ENCODE data around the gene ZNF674.
"Not testable (repeated sequence)": the region's sequence is repeated elsewhere in the genome, so short reads cannot be mapped to it uniquely, and the experiment has no call there.

ZNF674 gene

DNA sequence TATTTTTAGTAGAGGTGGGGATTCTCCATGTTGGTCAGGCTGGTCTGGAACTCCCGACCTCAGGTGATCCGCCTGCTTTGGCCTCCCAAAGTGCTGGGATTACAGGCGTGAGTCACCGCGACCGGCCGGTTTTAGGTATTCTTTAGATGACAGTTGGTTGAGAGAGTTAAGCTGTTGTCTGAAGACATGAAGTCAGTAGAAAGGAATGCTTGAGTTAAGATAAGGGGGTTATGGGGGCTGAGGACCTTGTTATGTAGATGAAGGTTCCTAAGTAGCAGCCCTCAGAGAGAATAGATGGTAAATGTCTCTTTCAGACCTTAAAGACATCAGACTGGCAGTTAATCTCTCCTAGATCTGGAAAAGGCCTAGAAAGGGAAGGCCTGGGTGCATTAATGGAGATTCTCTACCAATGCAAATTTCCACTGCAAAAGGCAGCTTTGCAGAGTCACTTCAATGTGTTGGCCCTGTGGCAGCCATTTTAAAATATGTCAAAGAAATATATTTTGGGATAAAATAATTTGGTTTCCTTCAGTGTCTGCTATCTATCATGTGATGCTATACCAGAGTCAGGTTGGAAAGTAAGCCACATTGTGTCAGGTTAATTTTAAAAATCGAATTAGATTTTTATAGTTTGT is 6.4 kb upstream of the ZNF674 start:
- H3K4me3 ChIP-seq (ENCODE audit: low read depth, low read length): no peak overlapping the region
- TF ChIP-seq, protein P1, sequence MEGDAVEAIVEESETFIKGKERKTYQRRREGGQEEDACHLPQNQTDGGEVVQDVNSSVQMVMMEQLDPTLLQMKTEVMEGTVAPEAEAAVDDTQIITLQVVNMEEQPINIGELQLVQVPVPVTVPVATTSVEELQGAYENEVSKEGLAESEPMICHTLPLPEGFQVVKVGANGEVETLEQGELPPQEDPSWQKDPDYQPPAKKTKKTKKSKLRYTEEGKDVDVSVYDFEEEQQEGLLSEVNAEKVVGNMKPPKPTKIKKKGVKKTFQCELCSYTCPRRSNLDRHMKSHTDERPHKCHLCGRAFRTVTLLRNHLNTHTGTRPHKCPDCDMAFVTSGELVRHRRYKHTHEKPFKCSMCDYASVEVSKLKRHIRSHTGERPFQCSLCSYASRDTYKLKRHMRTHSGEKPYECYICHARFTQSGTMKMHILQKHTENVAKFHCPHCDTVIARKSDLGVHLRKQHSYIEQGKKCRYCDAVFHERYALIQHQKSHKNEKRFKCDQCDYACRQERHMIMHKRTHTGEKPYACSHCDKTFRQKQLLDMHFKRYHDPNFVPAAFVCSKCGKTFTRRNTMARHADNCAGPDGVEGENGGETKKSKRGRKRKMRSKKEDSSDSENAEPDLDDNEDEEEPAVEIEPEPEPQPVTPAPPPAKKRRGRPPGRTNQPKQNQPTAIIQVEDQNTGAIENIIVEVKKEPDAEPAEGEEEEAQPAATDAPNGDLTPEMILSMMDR (IDR thresholded peaks at IDR 0.05; ENCODE audit: low read depth, low read length): no peak
- TF ChIP-seq MYC (IDR thresholded peaks at IDR 0.05; ENCODE audit: low read depth, low read length): no peak
- TF ChIP-seq, protein P2, sequence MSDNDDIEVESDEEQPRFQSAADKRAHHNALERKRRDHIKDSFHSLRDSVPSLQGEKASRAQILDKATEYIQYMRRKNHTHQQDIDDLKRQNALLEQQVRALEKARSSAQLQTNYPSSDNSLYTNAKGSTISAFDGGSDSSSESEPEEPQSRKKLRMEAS (IDR thresholded peaks at IDR 0.05; ENCODE audit: low read depth, low read length): no peak
- no peak for TF ChIP-seq POLR2A (IDR thresholded peaks at IDR 0.05; ENCODE audit: extremely low read depth, insufficient read length)
- no peak for DNase-seq (ENCODE audit: low read depth)

DNA sequence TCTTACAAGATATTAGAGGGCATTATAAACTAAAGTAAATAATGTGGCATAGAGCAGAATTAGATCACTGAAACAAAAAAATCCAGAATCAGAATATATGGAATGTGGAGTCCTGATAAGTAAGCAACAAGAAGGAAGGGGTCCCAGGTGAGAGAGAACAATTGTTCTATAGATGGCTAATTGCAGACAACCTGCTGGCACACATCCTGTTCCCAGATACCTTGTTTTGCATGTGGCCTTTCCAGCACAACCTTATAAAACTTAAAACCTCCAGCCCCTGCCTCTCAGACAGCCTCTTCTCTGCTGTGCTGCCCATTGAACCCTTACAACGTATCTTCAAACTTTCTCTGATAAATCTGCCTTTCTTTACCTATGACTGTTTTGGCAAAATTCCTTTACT is 4.7 kb upstream of the ZNF674 start:
- H3K4me3 ChIP-seq (ENCODE audit: low read depth, low read length): no peak overlapping the region
- DNase-seq (ENCODE audit: low read depth): no peak
- TF ChIP-seq POLR2A (IDR thresholded peaks at IDR 0.05; ENCODE audit: extremely low read depth, insufficient read length) (no peak), MYC (IDR thresholded peaks at IDR 0.05; ENCODE audit: low read depth, low read length) (no peak)
- TF ChIP-seq, protein P1 (IDR thresholded peaks at IDR 0.05; ENCODE audit: low read depth, low read length): no peak
- TF ChIP-seq, protein P2 (IDR thresholded peaks at IDR 0.05; ENCODE audit: low read depth, low read length): no peak

DNA sequence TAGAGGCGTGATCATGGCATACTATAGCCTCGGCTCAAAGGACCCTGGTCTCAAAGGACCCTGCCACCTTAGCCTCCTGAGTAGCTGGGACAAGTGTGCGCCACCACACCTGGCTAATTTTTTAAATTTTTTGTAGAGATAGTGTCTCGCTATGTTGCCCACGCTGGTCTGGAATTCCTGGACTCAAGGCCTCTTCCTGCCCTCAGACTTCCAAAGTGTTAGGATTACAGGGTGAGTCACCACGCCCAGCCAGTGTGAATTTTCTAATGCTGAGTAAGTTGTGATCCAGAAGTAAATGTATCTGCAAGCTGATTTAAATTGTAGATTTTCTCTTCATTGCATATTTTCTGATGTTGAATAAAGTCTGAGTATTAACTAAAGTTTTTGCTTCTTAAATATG is 2.6 kb upstream of the ZNF674 start:
- TF ChIP-seq, protein P2 (IDR thresholded peaks at IDR 0.05; ENCODE audit: low read depth, low read length): no peak
- TF ChIP-seq, protein P1 (IDR thresholded peaks at IDR 0.05; ENCODE audit: low read depth, low read length): no peak
- no peak for TF ChIP-seq POLR2A (IDR thresholded peaks at IDR 0.05; ENCODE audit: extremely low read depth, insufficient read length)
- no peak for DNase-seq (ENCODE audit: low read depth)
- H3K4me3 ChIP-seq (ENCODE audit: low read depth, low read length): no peak overlapping the region

DNA sequence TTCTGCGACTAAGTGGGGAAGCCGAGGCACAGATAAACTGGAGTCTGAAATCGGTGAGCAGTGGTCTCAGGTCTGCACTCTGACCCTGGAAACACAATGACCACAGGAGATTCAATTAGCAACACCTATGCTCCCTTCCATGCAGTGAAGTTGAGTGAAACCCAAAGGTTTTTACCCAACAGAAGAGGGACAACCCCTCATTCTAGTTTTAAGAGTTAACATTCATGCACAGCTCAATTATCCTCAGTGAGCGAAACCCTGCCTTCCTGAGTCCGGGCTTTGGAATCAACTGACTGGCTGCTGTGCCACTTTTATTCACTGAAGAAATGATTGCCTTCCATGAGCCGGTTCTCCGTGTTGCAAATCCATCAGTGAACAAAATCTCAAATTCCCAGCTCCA is 694 bp downstream of the ZNF674 start:
- peak overlapping the region; percentile 71 for H3K4me3 ChIP-seq (ENCODE audit: low read depth, low read length)
- DNase-seq (ENCODE audit: low read depth): not testable (repeated sequence)

DNA sequence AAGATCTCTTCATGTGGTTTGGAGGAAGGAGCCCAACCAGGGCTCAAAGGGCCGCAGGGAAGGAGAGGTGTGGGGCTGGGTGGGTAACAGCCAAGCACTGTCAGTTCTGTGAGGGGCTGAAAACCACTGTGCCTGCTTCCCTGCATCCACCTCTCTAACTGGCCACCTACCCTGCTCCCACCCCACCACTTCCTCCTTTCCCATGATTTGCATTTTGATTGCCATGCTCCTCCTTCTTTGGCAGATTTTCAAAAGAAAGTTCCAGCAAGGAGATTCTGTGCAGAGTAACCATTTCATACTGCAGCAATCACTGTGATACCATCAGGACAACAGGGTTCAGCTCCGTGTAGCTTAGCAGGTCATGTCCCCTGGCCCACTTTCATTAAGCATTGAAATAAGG is 1.8 kb downstream of the ZNF674 start:
- DNase-seq (ENCODE audit: low read depth): peak; percentile 18
- TF ChIP-seq, protein P2 (IDR thresholded peaks at IDR 0.05; ENCODE audit: low read depth, low read length): no peak
- TF ChIP-seq, protein P1 (IDR thresholded peaks at IDR 0.05; ENCODE audit: low read depth, low read length): no peak
- TF ChIP-seq MYC (IDR thresholded peaks at IDR 0.05; ENCODE audit: low read depth, low read length) (no peak), POLR2A (IDR thresholded peaks at IDR 0.05; ENCODE audit: extremely low read depth, insufficient read length) (no peak)
- no peak overlapping the region for H3K4me3 ChIP-seq (ENCODE audit: low read depth, low read length)

DNA sequence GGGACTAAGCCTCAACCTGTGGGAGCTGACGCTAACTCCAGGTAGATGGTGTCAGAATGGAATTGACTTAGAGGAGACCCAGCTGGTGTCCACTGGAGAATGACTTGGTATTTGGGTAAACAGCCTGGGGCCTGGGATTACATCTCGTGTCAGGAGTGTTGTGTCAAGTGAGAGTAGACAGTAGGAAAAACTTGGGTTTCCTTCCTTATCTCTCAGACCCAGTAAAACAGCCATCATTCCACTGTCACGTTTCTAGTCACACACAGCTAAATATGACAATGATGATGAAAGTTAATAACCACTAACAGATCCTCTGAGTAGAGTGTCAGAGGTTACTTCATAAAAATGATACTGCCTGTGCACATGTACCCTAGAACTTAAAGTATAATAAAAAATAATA is 13.8 kb downstream of the ZNF674 start:
- TF ChIP-seq, protein P1 (IDR thresholded peaks at IDR 0.05; ENCODE audit: low read depth, low read length): no peak
- TF ChIP-seq, protein P2 (IDR thresholded peaks at IDR 0.05; ENCODE audit: low read depth, low read length): no peak
- TF ChIP-seq POLR2A (IDR thresholded peaks at IDR 0.05; ENCODE audit: extremely low read depth, insufficient read length) (no peak), MYC (IDR thresholded peaks at IDR 0.05; ENCODE audit: low read depth, low read length) (no peak)
- DNase-seq (ENCODE audit: low read depth): no peak

DNA sequence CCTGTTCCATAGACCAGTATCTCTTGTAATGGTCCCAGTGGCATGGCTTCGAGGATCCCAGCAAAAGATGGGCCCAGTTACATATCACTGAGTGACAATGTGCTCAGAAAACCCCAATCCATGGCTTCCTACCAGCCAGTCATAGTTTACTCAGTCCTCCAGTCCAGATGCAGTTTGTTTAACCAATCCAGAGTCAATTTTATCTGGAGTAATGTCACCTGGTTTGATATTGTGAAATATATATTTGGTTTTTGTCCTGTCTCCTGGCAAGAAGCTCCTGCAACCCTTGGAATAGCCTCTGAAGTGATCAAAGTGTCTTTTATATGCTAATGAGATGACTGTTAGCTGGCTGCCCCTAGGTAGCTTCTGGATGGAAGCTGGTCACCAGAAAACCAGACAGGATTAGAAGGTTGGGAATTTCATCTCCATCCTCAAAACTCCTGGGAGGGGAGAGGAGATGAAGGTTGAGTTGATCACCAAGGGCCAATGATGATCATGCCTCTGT is 14.8 kb downstream of the ZNF674 start:
- H3K4me3 ChIP-seq (ENCODE audit: low read depth, low read length); DNase-seq (ENCODE audit: low read depth): not testable (repeated sequence)

More for the DNA sequence above, 13.8 kb downstream of the ZNF674 start:
- H3K4me3 ChIP-seq (ENCODE audit: low read depth, low read length): no peak overlapping the region

DNA sequence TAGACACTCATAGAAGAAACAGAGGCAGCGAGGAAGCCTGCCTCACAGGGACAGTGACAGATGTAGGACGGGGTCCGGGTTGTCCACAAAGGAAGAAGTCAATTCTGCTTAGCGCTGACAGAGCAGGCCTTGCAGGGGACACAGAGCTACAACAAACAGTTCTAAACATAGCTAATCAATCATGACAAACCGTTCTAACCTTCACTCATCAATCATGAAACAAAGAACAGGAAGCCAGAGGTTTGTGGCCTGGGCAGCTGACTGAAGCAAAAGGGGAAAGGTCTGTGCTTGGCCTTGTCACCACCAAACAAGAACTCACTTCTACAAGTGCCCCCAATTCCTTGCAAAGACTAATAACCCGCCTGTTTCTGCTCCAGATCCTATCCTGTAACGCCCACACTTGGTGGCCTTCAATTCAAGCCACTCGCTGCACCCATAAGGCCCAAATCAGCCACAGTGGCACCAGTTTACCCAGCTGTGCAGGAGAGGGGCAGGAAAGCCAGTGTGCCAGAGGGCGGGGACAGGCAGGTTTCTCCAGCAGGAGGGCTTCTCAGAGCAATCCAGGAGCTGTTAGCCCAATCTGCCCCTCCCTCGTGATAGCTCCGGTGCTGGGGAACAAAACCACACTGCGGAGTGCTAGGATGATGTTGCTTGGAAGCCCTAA is 15.3 kb downstream of the ZNF674 start:
- H3K4me3 ChIP-seq (ENCODE audit: low read depth, low read length); DNase-seq (ENCODE audit: low read depth): not testable (repeated sequence)

DNA sequence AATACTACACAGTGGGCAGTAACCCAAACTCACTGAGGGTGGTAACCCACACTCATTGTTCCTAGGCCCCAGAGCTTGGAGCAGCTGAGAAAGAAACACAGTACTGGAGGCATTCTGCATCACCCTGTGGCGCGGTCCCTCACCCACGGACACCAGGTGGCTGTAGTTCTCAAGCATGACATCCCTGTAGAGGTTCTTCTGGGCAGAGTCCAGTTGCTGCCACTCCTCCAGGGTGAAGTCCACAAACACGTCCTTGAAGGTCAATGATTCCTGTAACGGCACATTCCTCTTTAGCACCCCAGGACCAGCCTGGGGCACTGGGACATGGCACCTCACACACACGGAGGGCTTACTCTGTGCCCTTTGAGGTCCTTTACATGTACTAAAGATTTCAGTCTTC is 16.6 kb downstream of the ZNF674 start:
- H3K4me3 ChIP-seq (ENCODE audit: low read depth, low read length); DNase-seq (ENCODE audit: low read depth): not testable (repeated sequence)
